Testis (tissue), 3 donors: ENCODE results near the gene GABRB1. TPM values are rescaled to one million over a fixed set of nuclear protein-coding genes. Genes with fewer than 3 reads are reported as not detected.

ENCODE experiments used
- DNase-seq: peaks from one replicate; pipeline ENCODE4 v3.0.0-alpha.2; 2019
- H3K27ac ChIP-seq, 2 donors: fragments of 200-600 bp; sonication (generic); one replicate each; pipeline ENCODE4 v1.5.1; 2019
- H3K27me3 ChIP-seq: fragments of 200-600 bp; sonication (generic); one replicate; pipeline ENCODE4 v1.5.1; 2019
- H3K36me3 ChIP-seq: fragments of 200-600 bp; sonication (generic); one replicate; pipeline ENCODE4 v1.5.1; 2017; ENCODE audit warnings: low read depth; ENCODE audit errors: missing control alignments
- H3K4me1 ChIP-seq: fragments of 200-600 bp; sonication (generic); one replicate; pipeline ENCODE4 v1.5.1; 2019
- H3K4me3 ChIP-seq, 2 donors: fragments of 200-600 bp; sonication (generic); one replicate each; pipeline ENCODE4 v1.5.1; 2017 to 2019
- H3K9me3 ChIP-seq: fragments of 200-600 bp; sonication (generic); one replicate; pipeline ENCODE4 v1.5.1; 2017
- CTCF ChIP-seq, 3 experiments: fragments of 450-650 bp in 2 of 3; fragments of 200-600 bp in 1 of 3; sonication (generic) in 1 of 3; IDR thresholded peaks; one replicate each; pipeline ENCODE4 v1.5.1; 2016 to 2019; ENCODE audit warnings: antibody characterized with exemption in 3 of 3, mild to moderate bottlenecking in 2 of 3, moderate library complexity in 1 of 3
- POLR2A ChIP-seq: fragments of 450-650 bp; IDR thresholded peaks from one replicate; pipeline ENCODE4 v1.6.1; 2017; ENCODE audit warnings: antibody characterized with exemption, mild to moderate bottlenecking, moderate library complexity
- WGBS, 2 donors: methylation state at CpG; one replicate each; pipeline ENCODE4 v1.1.5; 2018; 5-methylcytosine and 5-hydroxymethylcytosine counted together
- intact Hi-C: fragments of 100-400 bp; cut with DNase I; formaldehyde crosslinking; loops from one replicate; pipeline ENCODE4 v1.15.1; 2023; ENCODE audit warnings: low total_unique reads
- polyA plus RNA-seq: library from polyadenylated mRNA; stranded (reverse); fragments of 350-450 nt; fragmentation: Illumina TruSeq; extraction: RNeasy Lipid Tissue Mini Kit (QIAGEN cat#74804); gene quantifications from one replicate; pipeline ENCODE4 v1.2.3, GENCODE V29; 2014; ENCODE audit warnings: low read depth, low replicate concordance; ENCODE audit not compliant: insufficient read depth
- total RNA-seq, 2 donors: library from RNA; depleted of rRNA; stranded (reverse); fragments of >200 nt; gene quantifications; one replicate each; pipeline ENCODE4 v1.2.3, GENCODE V29; 2016

Gene GABRB1
- total and polyA plus RNA-seq, 3 donors from 2014 or later, result 0.50 to 0.87 TPM; not detected in 1

GRCh38 chr4:47010347-47010911 is 20.9 kb upstream of the GABRB1 start:
- Histone ChIP-seq H3K4me1 (no peaks in the 10 kb centered on the region), H3K27ac (no peak overlapping the region), H3K9me3 (no peaks in the 10 kb centered on the region), H3K36me3 (no peaks in the 10 kb centered on the region), H3K27me3 (no peaks in the 10 kb centered on the region), H3K4me3 (no peak overlapping the region)
- TF ChIP-seq POLR2A, result no peak
- intact Hi-C loops, result no loop called here
- DNase-seq, result no peak

- TF ChIP-seq POLR2A (no peak), CTCF (IDR thresholded peaks at IDR 0.05) (no peak)
- WGBS, 2 donors, result 48 to 59% methylated on average over 2 of the region's 2 CpGs
- intact Hi-C loops, result no loop called here
Observed at GRCh38 chr4:47010912-47011446, 20.4 kb upstream of the GABRB1 start.

GRCh38 chr4:47012676-47013075 is 18.7 kb upstream of the GABRB1 start:
- TF ChIP-seq CTCF (IDR thresholded peaks at IDR 0.05), result no peak
- TF ChIP-seq POLR2A, result no peak
- Histone ChIP-seq H3K36me3 (no peaks in the 10 kb centered on the region), H3K4me3 (no peak overlapping the region), H3K4me1 (no peaks in the 10 kb centered on the region), H3K9me3 (no peaks in the 10 kb centered on the region), H3K27me3 (no peaks in the 10 kb centered on the region), H3K27ac (no peak overlapping the region)
- no peak for DNase-seq
- intact Hi-C loops, result no loop called here

More at GRCh38 chr4:47010912-47011446, 20.4 kb upstream of the GABRB1 start:
- DNase-seq, result no peak
- Histone ChIP-seq H3K4me1 (no peaks in the 10 kb centered on the region), H3K9me3 (no peaks in the 10 kb centered on the region), H3K36me3 (no peaks in the 10 kb centered on the region), H3K27me3 (no peaks in the 10 kb centered on the region), H3K27ac (no peak overlapping the region), H3K4me3 (no peak overlapping the region)

GRCh38 chr4:47013373-47013772 is 18.0 kb upstream of the GABRB1 start:
- 84 to 85% methylated on average over 3 of the region's 3 CpGs for WGBS, 2 donors

GRCh38 chr4:47017081-47017480 is 14.3 kb upstream of the GABRB1 start:
- Histone ChIP-seq H3K4me3 (no peak overlapping the region), H3K27ac (no peak overlapping the region), H3K36me3 (no peaks in the 10 kb centered on the region), H3K27me3 (no peaks in the 10 kb centered on the region), H3K4me1 (no peaks in the 10 kb centered on the region), H3K9me3 (no peaks in the 10 kb centered on the region)
- DNase-seq, result no peak
- intact Hi-C loops, result no loop called here
- no peak for TF ChIP-seq POLR2A
- TF ChIP-seq CTCF (IDR thresholded peaks at IDR 0.05), result no peak
- 86 to 93% methylated on average over 4 of the region's 4 CpGs for WGBS, 2 donors

More at GRCh38 chr4:47013373-47013772, 18.0 kb upstream of the GABRB1 start:
- DNase-seq, result no peak
- H3K4me1 ChIP-seq, result no peaks in the 10 kb centered on the region
- H3K36me3 ChIP-seq, result no peaks in the 10 kb centered on the region
- no peak for TF ChIP-seq CTCF (IDR thresholded peaks at IDR 0.05)
- no peak for TF ChIP-seq POLR2A
- H3K27me3 ChIP-seq, result no peaks in the 10 kb centered on the region
- H3K27ac ChIP-seq, result no peak overlapping the region
- intact Hi-C loops, result no loop called here
- H3K9me3 ChIP-seq, result no peaks in the 10 kb centered on the region
- H3K4me3 ChIP-seq, result no peak overlapping the region
